ENCODE data around the gene NFKBIE. TPM values are rescaled to one million over a fixed set of nuclear protein-coding genes. Genes with fewer than 3 reads are reported as not detected.

Gene NFKBIE
- total RNA-seq, 2 donors from 2014 or later, result 18.1 to 19.8 TPM

- no peak for ATAC-seq (replicated peaks in 1 of 2)
- H3K4me1 Mint-ChIP-seq (ENCODE audit: low read depth), result peaks cover 49% of the 10 kb centered on the region
- H3K27me3 Mint-ChIP-seq (ENCODE audit: low read depth), result no peaks in the 10 kb centered on the region
- no peaks in the 10 kb centered on the region for H3K9me3 Mint-ChIP-seq
- no peak overlapping the region for H3K27ac Mint-ChIP-seq
- peaks cover 0 to 2% of the 10 kb centered on the region in 2 donors for H3K36me3 Mint-ChIP-seq (ENCODE audit: insufficient read depth in 2 of 2)
- peak overlapping the region; percentile 39 to 64 for H3K4me3 Mint-ChIP-seq
- no peak for DNase-seq
Measured at GRCh38 chr6:44225579-44226325, 39.6 kb downstream of the NFKBIE start.

GRCh38 chr6:44224965-44225305, 40.4 kb downstream of the NFKBIE start:
- Mint-ChIP-seq H3K36me3 (ENCODE audit: insufficient read depth in 2 of 2) (peaks cover 0 to 1% of the 10 kb centered on the region in 2 donors), H3K9me3 (no peaks in the 10 kb centered on the region), H3K4me3 (peak overlapping the region; percentile 89 to 95), H3K27me3 (ENCODE audit: low read depth) (no peaks in the 10 kb centered on the region), H3K27ac (no peak overlapping the region), H3K4me1 (ENCODE audit: low read depth) (peaks cover 49% of the 10 kb centered on the region)
- no peak for DNase-seq
- ATAC-seq (replicated peaks in 1 of 2), result no peak

- peaks cover 49% of the 10 kb centered on the region for H3K4me1 Mint-ChIP-seq (ENCODE audit: low read depth)
- DNase-seq (peak in 1 of 2 donors; percentile 36), ATAC-seq (replicated peaks in 1 of 2) (peak; percentile 9 to 14)
- H3K4me3 Mint-ChIP-seq, result peak overlapping the region; percentile 89 to 95
- H3K27ac Mint-ChIP-seq, result no peak overlapping the region
- no peaks in the 10 kb centered on the region for H3K9me3 Mint-ChIP-seq
- H3K27me3 Mint-ChIP-seq (ENCODE audit: low read depth), result no peaks in the 10 kb centered on the region
- peaks cover 0 to 1% of the 10 kb centered on the region in 2 donors for H3K36me3 Mint-ChIP-seq (ENCODE audit: insufficient read depth in 2 of 2)
Measured at GRCh38 chr6:44224029-44224964, 41.1 kb downstream of the NFKBIE start.

DNA sequence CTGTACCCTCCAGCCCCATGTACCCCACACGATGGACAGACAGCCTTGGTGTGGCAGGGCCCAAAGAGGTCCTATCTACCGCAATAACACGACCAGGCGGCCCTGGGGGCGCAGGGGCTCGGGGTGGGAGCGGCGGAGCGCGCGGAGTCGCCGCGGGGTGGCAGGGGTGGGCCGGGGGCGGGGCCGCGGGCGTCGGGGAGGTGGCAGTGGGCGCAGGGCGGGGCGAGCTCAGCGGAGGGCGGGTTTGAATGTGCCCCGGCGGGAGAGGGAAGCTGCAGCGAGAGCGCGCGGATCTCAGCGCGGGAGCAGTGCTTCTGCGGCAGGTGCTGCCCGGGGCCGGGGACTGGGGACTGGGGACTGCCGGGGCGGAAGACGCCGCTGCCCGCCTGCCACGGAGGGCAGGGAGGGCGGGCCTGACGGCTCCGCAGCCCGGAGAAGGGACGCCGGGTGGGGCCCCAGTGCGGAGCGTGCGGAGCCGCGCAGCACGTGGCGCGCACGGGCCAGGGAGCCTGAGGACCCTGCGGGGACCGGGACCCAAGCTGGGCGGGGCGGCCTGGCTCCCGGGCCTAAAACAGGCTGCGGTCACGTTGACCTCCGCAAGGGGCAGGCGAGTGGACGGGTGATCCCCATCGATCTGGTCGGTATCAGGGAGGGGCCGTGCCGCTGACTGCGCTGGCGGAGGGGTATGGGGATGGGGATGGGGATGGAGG, 41.9 kb downstream of the NFKBIE start, which contains the start of gene SLC29A1:
TSS of gene SLC29A1 (plus strand) at position 277 of the 710 bp plus-strand sequence. CDS start 3,719 bp downstream, outside the sequence.
- peaks cover 0 to 1% of the 10 kb centered on the region in 2 donors for H3K36me3 Mint-ChIP-seq (ENCODE audit: insufficient read depth in 2 of 2)
- peak; percentile 70 to 75 for ATAC-seq (replicated peaks in 1 of 2)
- H3K27me3 Mint-ChIP-seq (ENCODE audit: low read depth), result no peaks in the 10 kb centered on the region
- H3K4me3 Mint-ChIP-seq, result peak within 1 kb of the TSS; percentile 89 to 95
- no peak within 1 kb of the TSS for H3K27ac Mint-ChIP-seq
- H3K9me3 Mint-ChIP-seq, result no peaks in the 10 kb centered on the region
- H3K4me1 Mint-ChIP-seq (ENCODE audit: low read depth), result peaks cover 50% of the 10 kb centered on the region
- peak; percentile 84 to 86 for DNase-seq

DNA sequence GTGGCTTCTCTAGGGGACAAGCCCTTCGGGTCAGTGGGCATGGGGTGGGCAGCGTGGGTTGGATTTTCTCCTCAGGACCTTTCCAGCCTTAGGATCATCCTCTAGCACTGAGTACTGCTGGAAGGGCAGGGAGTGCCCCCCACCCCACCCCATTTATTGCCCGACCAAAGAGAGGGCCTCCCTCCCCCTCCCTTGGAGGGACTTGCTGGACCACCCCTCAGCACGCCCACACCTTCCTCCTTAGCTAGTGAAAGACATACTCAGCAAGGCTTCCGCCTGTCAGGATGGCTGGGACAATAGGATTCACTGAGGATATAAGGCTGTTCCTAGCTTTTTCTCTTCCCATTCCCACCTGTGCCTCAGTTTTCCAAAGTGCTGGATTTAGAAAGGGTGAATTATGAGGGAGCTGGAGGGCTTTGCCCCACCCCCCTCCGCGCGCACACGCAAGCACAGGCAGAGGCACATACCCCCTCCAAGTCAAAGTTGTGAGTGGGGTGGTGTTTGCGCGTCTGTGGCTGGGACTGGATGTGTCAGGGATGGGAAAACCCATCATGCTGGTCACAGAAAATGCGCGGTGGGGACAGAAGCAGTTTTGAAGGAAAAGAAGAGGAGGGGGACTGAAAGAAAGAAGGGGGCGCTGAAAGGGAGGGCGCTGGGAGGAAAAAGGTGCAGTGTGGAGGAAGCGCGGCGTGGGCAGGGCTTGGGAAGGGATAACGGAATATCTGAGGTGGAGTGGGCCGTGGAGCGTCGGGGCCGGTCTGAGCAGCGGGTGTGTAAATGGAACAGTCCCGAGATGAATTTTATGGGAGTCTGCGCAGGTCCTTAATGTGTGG, 42.6 kb downstream of the NFKBIE start:
- H3K4me1 Mint-ChIP-seq (ENCODE audit: low read depth), result peaks cover 53% of the 10 kb centered on the region

GRCh38 chr6:44221961-44222335, 43.4 kb downstream of the NFKBIE start:
- Mint-ChIP-seq H3K4me3 (peak overlapping the region in 1 of 2 donors; percentile 35), H3K27me3 (ENCODE audit: low read depth) (no peaks in the 10 kb centered on the region)
- DNase-seq, result no peak

More for the DNA sequence above, 42.6 kb downstream of the NFKBIE start:
- Mint-ChIP-seq H3K9me3 (no peaks in the 10 kb centered on the region), H3K36me3 (ENCODE audit: insufficient read depth in 2 of 2) (peaks cover 0 to 1% of the 10 kb centered on the region in 2 donors), H3K27me3 (ENCODE audit: low read depth) (no peaks in the 10 kb centered on the region), H3K27ac (no peak overlapping the region), H3K4me3 (peak overlapping the region; percentile 89 to 95)
- peak in 1 of 2 donors; percentile 18 for DNase-seq
- no peak for ATAC-seq (replicated peaks in 1 of 2)

GRCh38 chr6:44221291-44221960, 43.9 kb downstream of the NFKBIE start:
- H3K27me3 Mint-ChIP-seq (ENCODE audit: low read depth), result no peaks in the 10 kb centered on the region
- DNase-seq (peak; percentile 85 to 86), ATAC-seq (replicated peaks in 1 of 2) (peak; percentile 70)
- H3K9me3 Mint-ChIP-seq, result no peaks in the 10 kb centered on the region
- H3K27ac Mint-ChIP-seq, result no peak overlapping the region
- peaks cover 0 to 1% of the 10 kb centered on the region in 2 donors for H3K36me3 Mint-ChIP-seq (ENCODE audit: insufficient read depth in 2 of 2)
- H3K4me3 Mint-ChIP-seq, result peak overlapping the region; percentile 35 to 39
- peaks cover 52% of the 10 kb centered on the region for H3K4me1 Mint-ChIP-seq (ENCODE audit: low read depth)

More at GRCh38 chr6:44221961-44222335, 43.4 kb downstream of the NFKBIE start:
- H3K4me1 Mint-ChIP-seq (ENCODE audit: low read depth), result peaks cover 53% of the 10 kb centered on the region
- ATAC-seq (replicated peaks in 1 of 2), result no peak
- H3K27ac Mint-ChIP-seq, result no peak overlapping the region
- H3K36me3 Mint-ChIP-seq (ENCODE audit: insufficient read depth in 2 of 2), result peaks cover 0 to 1% of the 10 kb centered on the region in 2 donors
- no peaks in the 10 kb centered on the region for H3K9me3 Mint-ChIP-seq

GRCh38 chr6:44220913-44221290, 44.4 kb downstream of the NFKBIE start:
- H3K36me3 Mint-ChIP-seq (ENCODE audit: insufficient read depth in 2 of 2), result peaks cover 0 to 1% of the 10 kb centered on the region in 2 donors
- H3K4me3 Mint-ChIP-seq, result peak overlapping the region in 1 of 2 donors; percentile 39
- no peak for ATAC-seq (replicated peaks in 1 of 2)
- DNase-seq, result no peak
- no peak overlapping the region for H3K27ac Mint-ChIP-seq
- peaks cover 46% of the 10 kb centered on the region for H3K4me1 Mint-ChIP-seq (ENCODE audit: low read depth)
- no peaks in the 10 kb centered on the region for H3K9me3 Mint-ChIP-seq
- no peaks in the 10 kb centered on the region for H3K27me3 Mint-ChIP-seq (ENCODE audit: low read depth)

DNA sequence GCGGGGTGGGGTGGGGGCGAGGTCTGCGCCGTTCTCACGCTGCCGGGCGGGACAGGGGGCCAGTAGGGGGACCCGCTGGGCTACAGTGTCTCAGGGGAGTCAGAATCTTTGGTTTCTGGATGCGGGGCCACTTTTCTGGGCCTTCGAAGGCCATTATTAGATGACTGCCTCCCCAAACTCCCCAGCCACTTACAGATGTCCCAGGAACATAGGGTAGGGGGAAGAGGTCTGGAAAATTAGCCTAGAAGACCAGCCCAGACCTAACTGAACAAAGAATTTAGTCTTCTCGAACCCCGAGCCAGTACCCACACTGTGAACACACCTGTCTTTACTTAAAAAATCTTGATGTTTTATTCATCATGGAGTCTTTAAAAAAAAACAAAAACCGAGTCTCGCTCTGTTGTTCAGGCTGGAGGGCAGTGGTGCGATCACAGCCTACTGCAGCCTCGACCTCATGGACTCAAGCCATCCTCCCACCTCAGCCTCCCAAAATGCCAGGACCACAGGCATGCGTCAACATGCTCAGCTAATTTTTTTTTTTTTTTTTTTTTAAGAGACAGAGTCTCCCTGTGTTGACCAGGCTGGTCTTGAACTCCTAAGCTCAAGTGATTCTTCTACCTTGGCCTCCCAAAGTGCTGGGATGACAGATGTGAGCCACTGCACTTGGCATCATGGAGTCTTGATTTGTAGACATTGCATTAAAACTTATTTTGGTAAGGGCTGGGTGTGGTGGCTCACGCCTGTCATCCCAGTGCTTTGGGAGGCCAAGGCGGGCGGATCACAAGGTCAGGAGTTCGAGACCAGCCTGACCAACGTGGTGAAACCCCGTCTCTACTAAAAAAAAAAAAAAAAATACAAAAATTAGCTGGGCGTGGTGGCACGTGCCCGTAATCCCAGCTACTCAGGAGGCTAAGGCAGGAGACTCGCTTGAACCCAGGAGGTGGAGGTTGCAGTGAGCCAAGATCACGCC, 45.3 kb downstream of the NFKBIE start:
- Mint-ChIP-seq H3K4me3 (peak overlapping the region; percentile 10 to 77), H3K9me3 (no peaks in the 10 kb centered on the region), H3K27me3 (ENCODE audit: low read depth) (no peaks in the 10 kb centered on the region), H3K27ac (no peak overlapping the region), H3K36me3 (ENCODE audit: insufficient read depth in 2 of 2) (no peaks in the 10 kb centered on the region), H3K4me1 (ENCODE audit: low read depth) (peaks cover 40% of the 10 kb centered on the region)
- DNase-seq (no peak), ATAC-seq (replicated peaks in 1 of 2) (peak in 1 of 2 donors; percentile 4)

DNA sequence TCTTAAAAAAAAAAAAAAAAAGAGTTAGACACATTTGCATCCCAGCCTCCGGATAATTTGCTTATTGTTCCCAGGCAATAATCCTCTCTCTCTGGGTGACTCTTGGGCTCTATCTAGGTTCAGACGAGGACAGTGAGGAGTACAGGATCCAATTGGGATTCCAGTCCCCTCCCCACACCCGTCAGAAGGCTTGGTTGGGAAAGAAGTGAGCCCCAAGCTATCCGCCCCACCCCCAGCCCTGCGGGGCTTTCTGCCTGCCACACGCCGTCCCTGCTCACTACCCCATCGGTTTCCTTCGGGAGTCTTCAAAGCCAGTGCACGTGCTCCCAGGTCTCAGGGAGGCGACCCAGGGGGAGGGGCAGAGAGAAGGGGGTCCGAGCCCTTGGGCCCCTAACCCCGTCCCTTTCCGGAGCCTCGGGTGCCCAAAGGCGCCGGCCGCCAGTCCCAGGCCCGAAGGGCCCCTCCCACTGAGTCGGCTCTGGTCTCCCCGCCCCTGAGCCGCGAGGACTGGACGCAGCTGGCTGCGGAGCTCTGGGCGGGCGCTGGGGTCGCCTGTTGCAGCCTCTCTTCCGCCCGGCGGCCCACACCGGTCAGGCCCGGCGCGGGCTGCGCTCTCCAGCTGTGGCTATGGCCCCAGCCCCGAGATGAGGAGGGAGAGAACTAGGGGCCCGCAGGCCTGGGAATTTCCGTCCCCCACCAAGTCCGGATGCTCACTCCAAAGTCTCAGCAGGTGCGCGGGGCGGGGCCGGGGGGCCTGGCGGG, 46.1 kb downstream of the NFKBIE start:
- Mint-ChIP-seq H3K27ac (no peak overlapping the region), H3K9me3 (no peaks in the 10 kb centered on the region), H3K4me1 (ENCODE audit: low read depth) (peaks cover 31% of the 10 kb centered on the region), H3K36me3 (ENCODE audit: insufficient read depth in 2 of 2) (no peaks in the 10 kb centered on the region), H3K27me3 (ENCODE audit: low read depth) (peaks cover 3% of the 10 kb centered on the region), H3K4me3 (peak overlapping the region; percentile 68 to 77)
- ATAC-seq (replicated peaks in 1 of 2) (peak; percentile 27 to 39), DNase-seq (peak; percentile 51 to 63)

All from activated T-cell treated with anti-CD3 and anti-CD28 coated beads, Interleukin-2, amount 50 U/mL, for 72 hours (primary cell).